Measurements from ENCODE around the gene COMMD1. TPM values are rescaled to one million over a fixed set of nuclear protein-coding genes. Genes with fewer than 3 reads are reported as not detected.

COMMD1 gene
- polyA plus RNA-seq, 1 of the 3 experiments (the other 2 are of a cell fraction), result 32.5 TPM

DNA sequence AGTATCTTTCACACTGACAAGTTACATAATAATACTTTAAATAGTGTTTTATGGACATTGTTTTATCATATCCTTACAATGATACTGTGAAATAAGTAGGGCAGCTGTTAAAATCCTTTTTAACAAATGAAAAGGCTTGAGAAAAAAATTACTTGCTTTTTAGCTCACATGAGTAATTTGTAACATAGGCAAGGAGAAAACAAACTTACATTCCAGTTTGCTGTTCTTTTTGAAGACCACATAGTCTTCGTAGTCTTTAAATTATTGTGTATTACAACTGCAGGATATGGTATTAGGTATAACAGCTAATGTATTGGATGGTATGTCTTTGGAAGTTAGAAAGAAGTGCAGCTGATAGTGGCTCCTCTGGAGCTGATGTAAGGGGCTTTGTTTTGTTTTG lies 130.8 kb downstream of the COMMD1 start:
- Histone ChIP-seq H3F3A (replicated peaks; ENCODE audit: insufficient read depth) (no peaks in the 10 kb centered on the region), H3K4me2 (no peak overlapping the region), H3K36me3 (replicated peaks in 1 of 2; ENCODE audit: control insufficient read depth in 1 of 2, insufficient read depth in 2 of 2, low read length in 1 of 2) (no peaks in the 10 kb centered on the region), H3K9me3 (no peaks in the 10 kb centered on the region), H3K9me2 (no peaks in the 10 kb centered on the region), H3K79me2 (ENCODE audit: insufficient read depth) (no peaks in the 10 kb centered on the region), H4K20me1 (ENCODE audit: insufficient read depth) (no peaks in the 10 kb centered on the region), H3K4me3 (ENCODE audit: low read depth in 2 of 2, low read length in 1 of 2) (no peak overlapping the region), H3K27me3 (ENCODE audit: insufficient read depth) (no peaks in the 10 kb centered on the region), H3K4me1 (ENCODE audit: control insufficient read depth in 1 of 2, insufficient read depth in 2 of 2, low read depth in 1 of 2, low read length in 1 of 2) (no peaks in the 10 kb centered on the region; a peak in 2 of 4 replicates), H3K9ac (no peak overlapping the region), H2AFZ (ENCODE audit: low read depth) (no peak overlapping the region), H3K27ac (ENCODE audit: low read depth in 2 of 2, low read length in 1 of 2) (no peak overlapping the region)
- CTCF ChIA-PET, result no interaction called here
- WGBS (ENCODE audit: low lambda C conversion rate), result 91% methylated on average over 1 of the region's 1 CpG
- POLR2A ChIA-PET, result no interaction called here
- no peak for TF ChIP-seq MXI1 (IDR thresholded peaks at IDR 0.05; ENCODE audit: low read depth, low read length)
- TF ChIP-seq GATA2 (CRISPR knock-in tag; IDR thresholded peaks at IDR 0.05), result no peak
- TF ChIP-seq RXRA (IDR thresholded peaks at IDR 0.05; ENCODE audit: borderline replicate concordance, low read depth), result no peak
- no peak for TF ChIP-seq TEAD4 (IDR thresholded peaks at IDR 0.05; ENCODE audit: borderline replicate concordance, insufficient read depth)
- DNase-seq, result no peak

GRCh38 chr2:62036761-62037250 lies 131.3 kb downstream of the COMMD1 start:
- H2AFZ ChIP-seq (ENCODE audit: low read depth), result no peak overlapping the region
- H3K4me1 ChIP-seq (ENCODE audit: control insufficient read depth in 1 of 2, insufficient read depth in 2 of 2, low read depth in 1 of 2, low read length in 1 of 2), result no peaks in the 10 kb centered on the region; a peak in 2 of 4 replicates
- no peak overlapping the region for H3K27ac ChIP-seq (ENCODE audit: low read depth in 2 of 2, low read length in 1 of 2)
- no peaks in the 10 kb centered on the region for H3K27me3 ChIP-seq (ENCODE audit: insufficient read depth)
- WGBS (ENCODE audit: low lambda C conversion rate), result 91% methylated on average over 2 of the region's 2 CpGs
- H3K36me3 ChIP-seq (replicated peaks in 1 of 2; ENCODE audit: control insufficient read depth in 1 of 2, insufficient read depth in 2 of 2, low read length in 1 of 2), result no peaks in the 10 kb centered on the region
- H3K9ac ChIP-seq, result no peak overlapping the region
- ChIA-PET POLR2A (no interaction called here), CTCF (no interaction called here)
- no peaks in the 10 kb centered on the region for H3K9me2 ChIP-seq
- no peaks in the 10 kb centered on the region for H4K20me1 ChIP-seq (ENCODE audit: insufficient read depth)
- no peak overlapping the region for H3K4me3 ChIP-seq (ENCODE audit: low read depth in 2 of 2, low read length in 1 of 2)
- H3K79me2 ChIP-seq (ENCODE audit: insufficient read depth), result no peaks in the 10 kb centered on the region
- no peak overlapping the region for H3K4me2 ChIP-seq
- no peaks in the 10 kb centered on the region for H3K9me3 ChIP-seq
- no peak for DNase-seq
- TF ChIP-seq RAD21 (IDR thresholded peaks at IDR 0.05; ENCODE audit: low read length) (no peak), YY1 (IDR thresholded peaks at IDR 0.05; ENCODE audit: low read depth) (no peak)
- TF ChIP-seq, protein P1, sequence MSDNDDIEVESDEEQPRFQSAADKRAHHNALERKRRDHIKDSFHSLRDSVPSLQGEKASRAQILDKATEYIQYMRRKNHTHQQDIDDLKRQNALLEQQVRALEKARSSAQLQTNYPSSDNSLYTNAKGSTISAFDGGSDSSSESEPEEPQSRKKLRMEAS (IDR thresholded peaks at IDR 0.05; ENCODE audit: low read depth), result no peak
- no peaks in the 10 kb centered on the region for H3F3A ChIP-seq (replicated peaks; ENCODE audit: insufficient read depth)

- no peaks in the 10 kb centered on the region for H3F3A ChIP-seq (replicated peaks; ENCODE audit: insufficient read depth)
- no peak overlapping the region for H3K4me3 ChIP-seq (ENCODE audit: low read depth in 2 of 2, low read length in 1 of 2)
- TF ChIP-seq RAD21 (IDR thresholded peaks at IDR 0.05; ENCODE audit: low read length) (no peak), JUND (IDR thresholded peaks at IDR 0.05) (no peak), POLR2AphosphoS5 (IDR thresholded peaks at IDR 0.05; ENCODE audit: low read depth, low read length) (no peak), MEF2A (IDR thresholded peaks at IDR 0.05; ENCODE audit: borderline replicate concordance, low read depth) (no peak), EZH2phosphoT487 (IDR thresholded peaks at IDR 0.05; ENCODE audit: borderline replicate concordance, low read depth) (no peak), RCOR1 (IDR thresholded peaks at IDR 0.05; ENCODE audit: low read length) (no peak), TEAD4 (IDR thresholded peaks at IDR 0.05; ENCODE audit: borderline replicate concordance, insufficient read depth) (no peak), FOSL2 (IDR thresholded peaks at IDR 0.05; ENCODE audit: borderline replicate concordance, low read depth) (no peak), ZBTB33 (IDR thresholded peaks at IDR 0.05; ENCODE audit: borderline replicate concordance, low read depth) (no peak), RXRA (IDR thresholded peaks at IDR 0.05; ENCODE audit: borderline replicate concordance, low read depth) (no peak)
- TF ChIP-seq, protein P2, sequence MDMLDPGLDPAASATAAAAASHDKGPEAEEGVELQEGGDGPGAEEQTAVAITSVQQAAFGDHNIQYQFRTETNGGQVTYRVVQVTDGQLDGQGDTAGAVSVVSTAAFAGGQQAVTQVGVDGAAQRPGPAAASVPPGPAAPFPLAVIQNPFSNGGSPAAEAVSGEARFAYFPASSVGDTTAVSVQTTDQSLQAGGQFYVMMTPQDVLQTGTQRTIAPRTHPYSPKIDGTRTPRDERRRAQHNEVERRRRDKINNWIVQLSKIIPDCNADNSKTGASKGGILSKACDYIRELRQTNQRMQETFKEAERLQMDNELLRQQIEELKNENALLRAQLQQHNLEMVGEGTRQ (IDR thresholded peaks at IDR 0.05; ENCODE audit: borderline replicate concordance, low read depth, low read length), result no peak
- H3K4me2 ChIP-seq, result no peak overlapping the region
- CTCF ChIA-PET, result interaction anchor here (0.6 kb wide), 2 partner anchors 62 to 791 kb away, joined by 3 read pairs; no protein-coding TSS in a partner anchor
- no peaks in the 10 kb centered on the region for H3K9me2 ChIP-seq
- POLR2A ChIA-PET, result no interaction called here
- H2AFZ ChIP-seq (ENCODE audit: low read depth), result no peak overlapping the region
- H3K9ac ChIP-seq, result no peak overlapping the region
- H3K9me3 ChIP-seq, result 0 out of 2 replicates have a peak, but pooled peaks cover 2% of the 10 kb centered on the region
- H3K4me1 ChIP-seq (ENCODE audit: control insufficient read depth in 1 of 2, insufficient read depth in 2 of 2, low read depth in 1 of 2, low read length in 1 of 2), result no peaks in the 10 kb centered on the region
- no peaks in the 10 kb centered on the region for H4K20me1 ChIP-seq (ENCODE audit: insufficient read depth)
- WGBS (ENCODE audit: low lambda C conversion rate), result over 99% methylated on average over 3 of the region's 3 CpGs
- no peak overlapping the region for H3K27ac ChIP-seq (ENCODE audit: low read depth in 2 of 2, low read length in 1 of 2)
- no peaks in the 10 kb centered on the region for H3K79me2 ChIP-seq (ENCODE audit: insufficient read depth)
- no peak for DNase-seq
- no peaks in the 10 kb centered on the region for H3K27me3 ChIP-seq (ENCODE audit: insufficient read depth)
- H3K36me3 ChIP-seq (replicated peaks in 1 of 2; ENCODE audit: control insufficient read depth in 1 of 2, insufficient read depth in 2 of 2, low read length in 1 of 2), result no peaks in the 10 kb centered on the region
Measured at GRCh38 chr2:62038975-62039771, 133.7 kb downstream of the COMMD1 start.
